Measurements from ENCODE around the gene NDRG4.
A peak's percentile ranks its signal among the peaks of the same experiment; 100 is the strongest.

NDRG4 gene

GRCh38 chr16:58510776-58511628 is 11.1 kb downstream of the NDRG4 start:
- DNase-seq, result no peak

- peak; percentile 84 for DNase-seq
These were observed 12.2 kb downstream of the NDRG4 start for GRCh38 chr16:58511933-58512815.

- no peak for DNase-seq
These were observed 13.9 kb downstream of the NDRG4 start for GRCh38 chr16:58513874-58514273.

GRCh38 chr16:58515125-58515870 is 15.4 kb downstream of the NDRG4 start, which contains the start of gene SETD6:
TSS of gene SETD6 (plus strand) at chr16:58515517. CDS start at chr16:58515538, 21 bp downstream.
- peak; percentile 66 for DNase-seq

GRCh38 chr16:58515871-58516767 is 16.2 kb downstream of the NDRG4 start:
- peak; percentile 35 for DNase-seq

GRCh38 chr16:58516768-58517107 is 16.8 kb downstream of the NDRG4 start:
- DNase-seq, result no peak

GRCh38 chr16:58518083-58518979 is 18.4 kb downstream of the NDRG4 start:
- DNase-seq, result no peak

- DNase-seq, result no peak
These were observed 19.0 kb downstream of the NDRG4 start for GRCh38 chr16:58518980-58519368.

GRCh38 chr16:58519707-58520106 is 19.8 kb downstream of the NDRG4 start:
- no peak for DNase-seq

GRCh38 chr16:58530179-58530578 is 30.2 kb downstream of the NDRG4 start:
- DNase-seq, result no peak

- no peak for DNase-seq
These were observed 32.5 kb downstream of the NDRG4 start for GRCh38 chr16:58532414-58532813.

GRCh38 chr16:58533751-58534470 is 34.0 kb downstream of the NDRG4 start:
- no peak for DNase-seq

GRCh38 chr16:58535100-58535499 is 35.2 kb downstream of the NDRG4 start:
- DNase-seq, result no peak

GRCh38 chr16:58536278-58536677 is 36.3 kb downstream of the NDRG4 start:
- no peak for DNase-seq

GRCh38 chr16:58537124-58537906 is 37.4 kb downstream of the NDRG4 start:
- DNase-seq, result no peak

- no peak for DNase-seq
These were observed 41.8 kb downstream of the NDRG4 start for GRCh38 chr16:58541711-58542110.

- no peak for DNase-seq
These were observed 42.3 kb downstream of the NDRG4 start for GRCh38 chr16:58542291-58542690.

GRCh38 chr16:58543685-58544084 is 43.7 kb downstream of the NDRG4 start:
- DNase-seq, result no peak

- DNase-seq, result no peak
These were observed 48.4 kb downstream of the NDRG4 start for GRCh38 chr16:58548378-58548777.
